RPMI7951 (cell line): ENCODE results near the gene C22orf42. TPM values are rescaled to one million over a fixed set of nuclear protein-coding genes. Genes with fewer than 3 reads are reported as not detected.
"Not testable (repeated sequence)": the region's sequence is repeated elsewhere in the genome, so short reads cannot be mapped to it uniquely, and the experiment has no call there.

Source experiments
- DNase-seq: peaks from one replicate; pipeline ENCODE4 v3.0.0-alpha.2; 2012; ENCODE audit warnings: low read depth
- total RNA-seq: library from RNA; depleted of rRNA; stranded (reverse); fragments of >200 nt; shearing (Covaris generic); gene quantifications from 2 replicates; pipeline ENCODE4 v1.2.3, GENCODE V29; 2014; rRNA removed

The C22orf42 gene
- total RNA-seq, 1 experiment from 2014 or later = not detected

DNA sequence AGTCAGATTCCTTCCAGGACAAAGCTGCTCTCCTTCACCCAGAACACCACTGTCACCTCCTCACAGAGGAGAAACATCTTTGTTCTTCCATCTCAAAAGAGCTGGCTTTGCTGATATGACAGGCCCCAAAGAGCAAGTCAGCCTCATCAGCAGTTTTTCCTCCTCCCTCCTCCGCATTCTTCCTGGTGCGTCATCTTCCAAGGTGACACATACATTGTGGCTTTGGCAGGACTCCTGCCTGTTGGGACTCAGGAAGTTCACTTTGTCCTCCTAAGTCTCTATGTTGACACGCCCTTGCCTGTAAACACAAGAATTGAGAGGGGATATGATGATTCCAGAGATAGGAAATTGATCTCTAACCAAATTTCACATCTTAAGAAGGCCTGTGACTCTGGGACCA lies 23.1 kb downstream of the C22orf42 start:
- peak; percentile 83 for DNase-seq

DNA sequence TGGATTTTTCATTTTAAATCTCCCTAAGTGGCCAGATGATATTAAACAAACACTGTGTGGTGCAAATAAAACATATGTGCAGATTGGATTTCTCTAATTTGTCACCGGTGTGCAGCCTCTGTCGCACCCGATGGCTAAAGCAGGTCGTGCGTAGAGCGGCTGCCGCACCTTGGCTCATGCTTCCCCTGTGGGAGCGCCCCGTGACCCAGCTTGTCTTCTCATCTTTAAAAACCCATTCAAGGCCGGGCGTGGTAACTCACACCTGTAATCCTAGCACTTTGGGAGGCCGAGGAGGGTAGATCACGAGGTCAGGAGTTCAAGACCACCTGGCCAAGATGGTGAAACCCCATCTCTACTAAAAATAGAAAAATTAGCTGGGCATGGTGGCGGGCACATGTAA lies 24.3 kb downstream of the C22orf42 start:
- not testable (repeated sequence) for DNase-seq

DNA sequence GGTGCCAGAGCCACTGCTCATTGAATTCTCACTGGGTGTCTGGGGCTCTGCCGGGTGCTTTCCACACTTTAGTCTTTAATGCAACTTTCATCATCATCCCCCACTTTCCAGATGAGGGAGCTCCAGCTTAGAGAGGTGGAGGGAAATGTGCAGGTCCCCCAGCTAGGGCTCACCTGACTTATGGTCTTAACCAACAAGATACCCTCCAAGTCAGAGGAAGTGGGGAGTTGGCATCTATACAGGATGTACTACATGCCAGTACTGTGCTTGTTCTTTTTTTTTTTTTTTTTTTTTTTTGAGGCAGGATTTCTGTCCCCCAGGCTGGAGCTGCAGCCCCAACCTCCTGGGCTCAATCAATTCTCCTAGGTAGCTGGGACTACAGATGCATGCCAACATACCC lies 26.3 kb downstream of the C22orf42 start:
- no peak for DNase-seq

DNA sequence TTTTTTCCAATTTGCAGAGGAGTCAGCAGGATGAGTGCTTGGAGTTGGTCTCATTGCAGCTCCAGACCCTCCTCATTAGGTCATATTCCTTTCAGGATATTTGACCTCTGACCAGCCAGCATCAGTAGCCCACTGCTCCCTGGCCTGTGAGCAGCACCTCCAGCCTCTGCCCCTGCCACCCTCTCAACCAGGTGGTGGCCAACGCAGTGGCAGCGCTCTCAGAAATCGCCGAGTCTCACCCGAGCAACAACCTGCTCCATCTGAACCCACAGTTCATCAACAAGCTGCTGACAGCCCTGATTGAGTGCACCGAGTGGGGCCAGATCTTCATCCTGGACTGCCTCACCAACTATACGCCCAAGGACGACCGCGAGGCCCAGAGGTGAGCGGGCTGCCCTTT lies 27.0 kb downstream of the C22orf42 start:
- DNase-seq = no peak

DNA sequence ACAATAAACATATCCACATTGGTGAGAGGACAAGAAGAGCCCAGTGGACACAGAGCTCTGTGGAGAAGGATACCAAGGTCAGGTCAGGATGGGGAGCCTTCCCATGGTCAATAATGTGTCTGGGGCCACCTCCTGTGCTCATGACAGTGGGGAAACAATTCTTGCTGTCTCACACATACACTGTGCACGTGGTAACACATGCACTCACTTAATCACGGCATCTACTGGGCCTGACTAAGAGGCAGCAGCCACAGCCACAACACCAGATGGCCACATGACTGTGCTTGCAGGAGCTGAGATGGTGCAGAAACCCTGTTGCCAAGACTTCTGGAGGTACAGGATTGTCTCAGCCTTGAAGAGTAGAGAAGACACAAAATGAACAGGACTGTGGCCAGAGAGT lies 28.6 kb downstream of the C22orf42 start:
- DNase-seq = no peak

DNA sequence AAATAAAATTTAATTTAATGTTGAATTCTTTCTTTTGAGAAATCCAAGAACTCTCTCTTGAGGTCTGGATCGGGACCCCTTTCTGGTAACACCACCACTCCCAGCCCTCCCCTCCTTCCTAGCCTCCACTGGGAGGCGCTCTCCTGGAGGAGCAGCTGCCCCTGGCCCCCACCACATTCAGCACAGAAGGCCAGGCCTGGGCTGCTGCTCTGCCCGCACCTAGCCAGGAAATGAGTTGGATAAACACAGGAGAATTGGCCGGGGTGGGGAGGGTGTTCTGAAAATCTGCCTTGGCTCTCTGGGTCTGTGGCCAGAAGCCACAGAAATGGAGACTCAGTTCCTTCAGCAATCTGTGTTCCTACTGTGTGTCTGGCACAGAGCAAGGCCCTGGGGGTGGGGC lies 31.2 kb downstream of the C22orf42 start:
- no peak for DNase-seq

DNA sequence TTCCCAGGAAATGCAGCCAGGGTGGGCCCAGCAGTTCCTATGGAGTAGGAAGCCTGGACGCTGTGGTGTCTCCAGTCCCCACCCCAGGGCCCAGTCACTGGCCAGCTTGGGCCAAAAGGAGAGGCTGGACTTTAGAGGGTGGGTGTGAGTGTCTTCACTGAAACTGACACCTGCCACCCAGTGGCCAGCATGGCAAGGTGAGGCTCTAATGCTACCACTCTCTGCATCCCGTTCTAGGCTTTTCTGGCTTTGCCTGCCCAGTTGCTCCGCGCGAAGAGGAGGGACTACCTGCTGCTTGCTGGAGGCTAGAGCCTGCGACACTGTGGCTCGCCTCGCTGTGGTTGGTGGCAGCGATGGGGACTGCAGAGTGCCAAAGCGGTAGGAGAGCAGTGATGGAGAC lies 35.4 kb downstream of the C22orf42 start:
- no peak for DNase-seq

DNA sequence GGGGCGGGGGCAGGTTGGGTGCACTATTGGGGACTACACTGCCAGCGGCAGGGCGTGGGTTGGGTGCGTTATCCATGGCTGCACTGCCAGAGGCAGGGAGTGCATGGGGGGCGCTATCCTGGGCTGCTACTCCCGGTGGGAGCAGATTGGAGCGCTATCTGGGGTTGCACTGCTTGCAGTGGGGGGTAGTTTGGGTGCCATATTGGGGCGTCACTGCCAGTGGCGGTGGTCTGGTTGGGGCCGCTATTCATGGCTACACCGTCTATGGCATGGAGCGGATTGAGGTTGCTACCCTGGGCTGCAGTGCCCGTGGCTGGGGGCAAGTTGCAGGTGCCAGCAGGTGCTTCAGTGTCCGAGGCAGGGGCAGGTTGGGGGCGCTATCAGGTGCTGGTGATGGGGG lies 36.2 kb downstream of the C22orf42 start:
- DNase-seq = no peak

DNA sequence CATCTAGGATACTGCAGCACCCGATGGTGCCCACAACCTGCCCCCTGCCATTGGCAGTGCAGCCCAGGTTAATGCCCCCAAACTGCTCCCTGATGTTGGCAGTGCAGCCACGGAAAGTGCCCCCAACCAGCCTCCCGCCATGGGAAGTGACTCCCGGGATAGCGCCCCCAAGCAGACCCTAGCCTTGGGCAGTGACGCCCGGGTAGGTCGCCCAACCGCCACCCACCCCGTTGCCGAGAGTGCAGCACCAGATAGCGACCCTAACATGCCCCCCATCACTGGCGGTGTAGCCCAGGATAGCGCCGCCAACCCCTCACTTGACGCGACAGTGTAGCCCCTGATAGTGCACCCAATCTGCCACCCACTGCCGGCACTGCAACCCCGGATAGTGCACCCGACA lies 38.5 kb downstream of the C22orf42 start:
- DNase-seq = no peak

DNA sequence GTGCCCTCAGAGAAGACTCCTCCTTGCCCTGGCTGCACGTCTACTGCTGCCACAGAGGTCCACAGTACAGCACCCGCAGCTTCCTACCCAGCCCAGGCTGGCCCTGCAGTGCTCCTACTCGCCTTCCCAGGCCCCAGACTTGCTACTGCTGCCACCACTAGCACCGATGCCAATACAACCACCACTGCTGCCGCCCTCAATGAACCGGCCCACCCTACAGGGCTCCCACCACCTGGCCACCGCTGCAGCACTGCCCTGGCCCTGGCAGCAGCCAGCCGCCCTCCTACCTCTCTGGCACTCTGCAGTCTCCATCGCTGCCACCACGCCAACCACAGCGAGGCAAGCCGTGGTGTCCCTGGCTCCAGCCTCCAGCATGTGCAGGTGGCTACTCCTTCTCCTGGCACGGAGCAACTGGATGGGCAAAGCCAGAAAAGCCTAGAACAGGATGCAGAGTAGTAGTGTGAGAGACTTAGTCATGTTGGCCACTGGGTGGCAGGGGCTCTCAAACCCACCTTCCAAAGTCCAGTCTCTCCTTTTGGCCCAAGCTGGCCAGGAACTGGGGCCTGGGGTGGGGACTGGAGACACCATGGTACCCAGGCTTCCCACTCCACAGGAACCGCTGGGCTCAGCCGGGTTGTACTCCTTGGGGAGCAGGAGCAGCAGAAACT lies 39.4 kb downstream of the C22orf42 start:
- DNase-seq = no peak

DNA sequence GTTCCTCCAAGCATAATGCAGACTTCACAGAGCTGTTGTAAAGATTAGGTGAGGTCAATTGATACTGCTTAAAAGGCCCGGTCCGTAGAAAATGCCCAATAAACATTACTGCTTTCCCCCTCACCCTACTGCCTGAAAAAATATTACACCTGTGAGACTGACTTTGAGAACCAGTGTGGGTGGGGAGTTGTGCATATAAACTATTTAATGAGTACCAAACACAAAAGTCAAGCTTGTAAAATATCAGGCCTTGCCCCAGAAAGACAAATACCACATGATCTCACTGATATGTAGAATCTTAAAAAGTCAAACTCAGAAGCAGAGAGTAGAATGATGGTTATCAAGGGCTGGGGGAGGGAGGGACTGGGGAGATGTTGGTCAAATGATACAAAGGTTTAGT lies 46.7 kb downstream of the C22orf42 start:
- no peak for DNase-seq

DNA sequence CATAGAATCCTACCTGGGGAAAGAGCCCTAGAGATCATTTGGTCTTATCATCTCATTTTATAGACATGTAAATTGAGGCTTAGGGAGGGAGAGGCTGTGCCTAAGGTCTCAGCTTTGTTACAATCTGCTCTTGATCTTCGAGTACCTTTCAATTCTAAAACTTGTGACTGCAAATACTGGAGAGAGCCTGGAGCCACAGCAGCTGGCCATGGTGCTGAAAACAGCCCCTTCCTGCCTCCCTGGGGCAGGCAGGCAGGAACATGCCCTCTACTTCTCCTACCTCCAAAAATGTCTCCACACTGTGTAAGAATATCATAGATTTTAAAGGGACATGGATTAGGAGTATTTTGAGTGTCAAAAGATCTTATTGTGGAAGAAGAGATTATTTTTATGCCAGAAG lies 52.2 kb downstream of the C22orf42 start:
- no peak for DNase-seq

DNA sequence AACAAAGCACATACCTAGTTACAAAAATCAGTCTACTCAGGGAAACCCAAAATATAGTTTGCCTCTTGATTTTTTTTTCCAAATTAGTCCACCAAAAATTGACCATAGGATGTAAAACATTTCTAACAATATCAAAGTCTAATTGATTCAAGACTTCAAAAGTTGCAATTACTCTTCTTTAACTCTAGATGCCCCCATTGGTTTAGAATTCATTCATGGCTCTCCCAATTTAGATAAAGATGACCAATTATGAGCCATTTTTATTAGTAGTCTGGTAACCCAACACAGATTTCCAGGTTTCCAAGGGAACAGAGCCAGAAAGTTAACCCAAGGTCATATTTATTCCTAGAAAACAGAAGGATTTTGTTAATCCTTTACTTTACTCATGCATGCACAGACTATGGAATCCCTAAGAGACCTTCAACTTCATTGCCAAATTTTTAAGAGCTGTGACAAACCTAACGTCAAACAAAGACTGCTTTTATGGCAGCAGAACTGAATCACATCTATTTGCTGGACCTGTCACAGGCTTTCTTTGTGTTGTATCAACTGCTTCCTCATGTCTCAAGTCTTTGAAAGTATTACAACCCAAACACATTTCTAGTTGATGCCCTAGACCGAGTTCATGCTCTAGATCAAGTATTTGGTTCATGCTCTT lies 55.3 kb downstream of the C22orf42 start:
- DNase-seq = peak; percentile 40

DNA sequence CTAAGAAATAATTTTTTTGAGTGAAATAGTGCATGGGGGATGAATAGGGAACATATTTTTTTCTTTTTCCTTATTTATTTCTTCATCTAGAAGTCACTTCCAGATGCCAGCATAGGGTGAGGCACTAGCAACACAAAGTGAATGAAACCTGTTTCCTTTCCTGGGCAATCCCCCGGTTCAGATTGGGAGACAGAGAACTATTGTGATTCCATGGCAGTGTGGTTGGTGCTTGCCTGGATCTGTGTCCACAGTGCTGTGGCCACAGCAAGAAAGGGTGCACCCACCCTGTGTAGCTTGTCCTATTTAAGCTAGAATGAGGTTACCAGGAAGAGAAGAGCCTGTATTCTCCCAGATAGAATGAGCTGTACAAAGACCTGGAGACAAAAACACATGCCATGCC lies 58.4 kb downstream of the C22orf42 start:
- DNase-seq = no peak

Other genes with a start within 250 kb of the C22orf42 start
- 170 and 176 TPM in 2 replicates for gene YWHAH, start 214.8 kb downstream of the C22orf42 start, total RNA-seq
- not detected in 2 replicates for gene SLC5A1, start 116.0 kb downstream of the C22orf42 start, total RNA-seq
- not detected in 2 replicates for gene RFPL2, start 45.8 kb upstream of the C22orf42 start, total RNA-seq
- gene SLC5A4, start 96.0 kb upstream of the C22orf42 start, total RNA-seq = not detected in 2 replicates
- not detected in 2 replicates for gene RFPL3, start 198.6 kb upstream of the C22orf42 start, total RNA-seq